ENCODE results near the gene MSI2. TPM values are rescaled to one million over a fixed set of nuclear protein-coding genes. Genes with fewer than 3 reads are reported as not detected.

Gene MSI2
- total RNA-seq, 1 donor from 2014 or later = 67.9 TPM

DNA sequence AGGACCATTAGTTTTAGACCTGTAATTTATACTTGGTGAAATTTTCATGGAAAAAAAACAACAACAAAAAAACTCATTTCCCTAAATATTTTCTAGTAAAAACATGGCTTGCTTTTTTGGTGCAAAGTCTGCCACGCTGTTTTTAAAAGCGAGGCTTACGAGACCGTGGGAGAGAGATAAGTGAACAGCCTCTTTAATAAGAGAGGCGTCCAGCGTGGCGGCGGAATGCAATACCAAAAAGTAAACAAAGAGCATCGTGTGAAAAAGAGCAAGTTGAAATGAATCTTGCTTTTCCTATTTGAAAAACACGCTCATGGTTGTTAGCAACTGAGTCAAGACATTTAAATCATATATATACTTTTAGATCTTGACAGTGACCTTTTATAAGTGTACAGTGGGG is 10.5 kb upstream of the MSI2 start:
- H3K79me2 ChIP-seq (ENCODE audit: insufficient read depth, low read length) = no peaks in the 10 kb centered on the region
- H3K4me1 Mint-ChIP-seq (ENCODE audit: low read depth, unreplicated experiment) = peaks cover 2% of the 10 kb centered on the region
- H3K27ac Mint-ChIP-seq (ENCODE audit: unreplicated experiment) = no peak overlapping the region
- no peaks in the 10 kb centered on the region for H3K36me3 Mint-ChIP-seq (ENCODE audit: low read depth, unreplicated experiment)
- H3K9ac ChIP-seq (ENCODE audit: low read length) = no peak overlapping the region
- FAIRE-seq (no peak), DNase-seq (ENCODE audit: low read depth) (no peak)
- no peak overlapping the region for H3K27ac ChIP-seq (ENCODE audit: low read depth, low read length)
- no peak overlapping the region for H3K4me2 ChIP-seq (ENCODE audit: low read length)
- H3K27me3 ChIP-seq (ENCODE audit: insufficient read depth, low read length) = no peaks in the 10 kb centered on the region
- TF ChIP-seq, protein P1, sequence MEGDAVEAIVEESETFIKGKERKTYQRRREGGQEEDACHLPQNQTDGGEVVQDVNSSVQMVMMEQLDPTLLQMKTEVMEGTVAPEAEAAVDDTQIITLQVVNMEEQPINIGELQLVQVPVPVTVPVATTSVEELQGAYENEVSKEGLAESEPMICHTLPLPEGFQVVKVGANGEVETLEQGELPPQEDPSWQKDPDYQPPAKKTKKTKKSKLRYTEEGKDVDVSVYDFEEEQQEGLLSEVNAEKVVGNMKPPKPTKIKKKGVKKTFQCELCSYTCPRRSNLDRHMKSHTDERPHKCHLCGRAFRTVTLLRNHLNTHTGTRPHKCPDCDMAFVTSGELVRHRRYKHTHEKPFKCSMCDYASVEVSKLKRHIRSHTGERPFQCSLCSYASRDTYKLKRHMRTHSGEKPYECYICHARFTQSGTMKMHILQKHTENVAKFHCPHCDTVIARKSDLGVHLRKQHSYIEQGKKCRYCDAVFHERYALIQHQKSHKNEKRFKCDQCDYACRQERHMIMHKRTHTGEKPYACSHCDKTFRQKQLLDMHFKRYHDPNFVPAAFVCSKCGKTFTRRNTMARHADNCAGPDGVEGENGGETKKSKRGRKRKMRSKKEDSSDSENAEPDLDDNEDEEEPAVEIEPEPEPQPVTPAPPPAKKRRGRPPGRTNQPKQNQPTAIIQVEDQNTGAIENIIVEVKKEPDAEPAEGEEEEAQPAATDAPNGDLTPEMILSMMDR (IDR thresholded peaks at IDR 0.05; ENCODE audit: insufficient read depth, low read depth, low read length) = no peak
- no peak for TF ChIP-seq EZH2 (IDR thresholded peaks at IDR 0.05; ENCODE audit: insufficient read depth, low read length)
- H3K4me3 Mint-ChIP-seq (ENCODE audit: unreplicated experiment) = no peak overlapping the region
- peaks cover 2% of the 10 kb centered on the region for H3K9me3 Mint-ChIP-seq (ENCODE audit: unreplicated experiment)
- no peaks in the 10 kb centered on the region for H3K36me3 ChIP-seq (ENCODE audit: insufficient read depth, low read length)
- no peaks in the 10 kb centered on the region for H4K20me1 ChIP-seq (ENCODE audit: insufficient read depth, low read length)
- H2AFZ ChIP-seq (ENCODE audit: low read depth, low read length) = no peak overlapping the region
- no peaks in the 10 kb centered on the region for H3K9me3 ChIP-seq (ENCODE audit: insufficient read depth, low read depth, low read length)
- H3K27me3 Mint-ChIP-seq (ENCODE audit: low read depth, unreplicated experiment) = no peaks in the 10 kb centered on the region
- H3K4me3 ChIP-seq (ENCODE audit: insufficient read depth, low read depth, low read length) = no peak overlapping the region
- no peaks in the 10 kb centered on the region for H3K4me1 ChIP-seq (ENCODE audit: insufficient read depth, low read length)

- DNase-seq (ENCODE audit: low read depth) = no peak
- Histone ChIP-seq H3K4me1 (ENCODE audit: insufficient read depth, low read length) (no peaks in the 10 kb centered on the region), H2AFZ (ENCODE audit: low read depth, low read length) (no peak overlapping the region), H3K4me2 (ENCODE audit: low read length) (no peak overlapping the region), H3K79me2 (ENCODE audit: insufficient read depth, low read length) (no peaks in the 10 kb centered on the region), H3K27ac (ENCODE audit: low read depth, low read length) (no peak overlapping the region), H3K27me3 (ENCODE audit: insufficient read depth, low read length) (no peaks in the 10 kb centered on the region), H3K36me3 (ENCODE audit: insufficient read depth, low read length) (no peaks in the 10 kb centered on the region), H4K20me1 (ENCODE audit: insufficient read depth, low read length) (no peaks in the 10 kb centered on the region), H3K9ac (ENCODE audit: low read length) (no peak overlapping the region), H3K4me3 (ENCODE audit: insufficient read depth, low read depth, low read length) (no peak overlapping the region), H3K9me3 (ENCODE audit: insufficient read depth, low read depth, low read length) (no peaks in the 10 kb centered on the region)
- TF ChIP-seq, protein P1 (IDR thresholded peaks at IDR 0.05; ENCODE audit: insufficient read depth, low read depth, low read length) = no peak
- TF ChIP-seq EZH2 (IDR thresholded peaks at IDR 0.05; ENCODE audit: insufficient read depth, low read length) = no peak
- H3K4me3 Mint-ChIP-seq (ENCODE audit: unreplicated experiment) = no peak overlapping the region
- peaks cover 6% of the 10 kb centered on the region for H3K9me3 Mint-ChIP-seq (ENCODE audit: unreplicated experiment)
- H3K36me3 Mint-ChIP-seq (ENCODE audit: low read depth, unreplicated experiment) = no peaks in the 10 kb centered on the region
- peaks cover 2% of the 10 kb centered on the region for H3K4me1 Mint-ChIP-seq (ENCODE audit: low read depth, unreplicated experiment)
- H3K27me3 Mint-ChIP-seq (ENCODE audit: low read depth, unreplicated experiment) = no peaks in the 10 kb centered on the region
- FAIRE-seq = no peak
- H3K27ac Mint-ChIP-seq (ENCODE audit: unreplicated experiment) = no peak overlapping the region
These were observed 10.1 kb upstream of the MSI2 start for GRCh38 chr17:57246257-57246656.

GRCh38 chr17:57247261-57247660 is 9.1 kb upstream of the MSI2 start:
- Histone ChIP-seq H3K27ac (ENCODE audit: low read depth, low read length) (no peak overlapping the region), H3K4me1 (ENCODE audit: insufficient read depth, low read length) (no peaks in the 10 kb centered on the region), H3K4me2 (ENCODE audit: low read length) (no peak overlapping the region), H3K27me3 (ENCODE audit: insufficient read depth, low read length) (no peaks in the 10 kb centered on the region), H4K20me1 (ENCODE audit: insufficient read depth, low read length) (no peaks in the 10 kb centered on the region), H2AFZ (ENCODE audit: low read depth, low read length) (no peak overlapping the region), H3K79me2 (ENCODE audit: insufficient read depth, low read length) (no peaks in the 10 kb centered on the region), H3K4me3 (ENCODE audit: insufficient read depth, low read depth, low read length) (no peak overlapping the region), H3K9me3 (ENCODE audit: insufficient read depth, low read depth, low read length) (no peaks in the 10 kb centered on the region), H3K36me3 (ENCODE audit: insufficient read depth, low read length) (no peaks in the 10 kb centered on the region), H3K9ac (ENCODE audit: low read length) (no peak overlapping the region)
- Mint-ChIP-seq H3K9me3 (ENCODE audit: unreplicated experiment) (peaks cover 6% of the 10 kb centered on the region), H3K4me1 (ENCODE audit: low read depth, unreplicated experiment) (peaks cover 1% of the 10 kb centered on the region), H3K27me3 (ENCODE audit: low read depth, unreplicated experiment) (no peaks in the 10 kb centered on the region), H3K36me3 (ENCODE audit: low read depth, unreplicated experiment) (no peaks in the 10 kb centered on the region), H3K4me3 (ENCODE audit: unreplicated experiment) (no peak overlapping the region), H3K27ac (ENCODE audit: unreplicated experiment) (no peak overlapping the region)
- DNase-seq (ENCODE audit: low read depth) (no peak), FAIRE-seq (no peak)
- TF ChIP-seq, protein P1 (IDR thresholded peaks at IDR 0.05; ENCODE audit: insufficient read depth, low read depth, low read length) = no peak
- TF ChIP-seq EZH2 (IDR thresholded peaks at IDR 0.05; ENCODE audit: insufficient read depth, low read length) = no peak
